Hematopoietic multipotent progenitor cell treated with erythropoietin and hydrocortisone succinate and interleukin-3 and kit ligand, for 4 days (in vitro differentiated cells): ENCODE measurements around the gene FOXA2.

Experiments used
- DNase-seq: peaks from one replicate; pipeline ENCODE4 v3.0.0-alpha.2; 2015

The FOXA2 gene

GRCh38 chr20:22583773-22584521, 425 bp downstream of the FOXA2 start:
- no peak for DNase-seq

DNA sequence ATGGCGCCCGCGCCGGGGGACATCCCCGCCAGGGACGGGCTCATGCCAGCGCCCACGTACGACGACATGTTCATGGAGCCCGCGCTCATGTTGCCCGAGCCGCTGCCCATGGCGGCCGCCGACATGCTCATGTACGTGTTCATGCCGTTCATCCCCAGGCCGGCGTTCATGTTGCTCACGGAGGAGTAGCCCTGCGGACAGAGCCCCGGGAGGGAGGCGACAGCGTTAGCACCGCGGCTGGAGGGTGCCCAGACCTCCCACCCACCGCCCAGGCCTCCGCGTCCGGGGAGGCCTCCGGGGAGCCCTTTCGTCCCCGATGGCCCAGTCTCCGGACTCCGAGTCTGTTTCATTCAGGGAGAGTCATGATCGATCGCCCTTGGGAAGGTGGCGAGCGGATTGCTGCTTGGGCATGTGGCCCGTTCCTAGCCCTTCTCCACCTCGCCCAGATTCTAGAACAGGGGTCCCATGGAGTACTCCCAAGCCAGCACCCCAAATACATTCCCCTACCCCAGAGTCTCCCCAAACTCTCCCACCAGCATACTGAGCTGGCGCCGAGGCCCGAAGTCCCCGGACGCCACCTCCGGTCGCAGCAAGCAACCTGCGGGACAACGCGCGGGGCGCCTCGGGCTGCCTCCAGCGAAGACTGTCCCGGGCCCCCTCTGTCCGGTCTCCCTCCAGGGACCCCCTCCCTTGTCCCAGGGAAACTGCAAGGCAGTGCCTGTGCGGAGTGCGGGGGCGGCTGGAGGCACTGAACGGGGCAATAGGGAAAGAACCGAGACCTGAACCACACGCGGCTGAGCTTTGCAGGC, 1.2 kb downstream of the FOXA2 start:
- no peak for DNase-seq

- no peak for DNase-seq
These were observed 1.9 kb downstream of the FOXA2 start for GRCh38 chr20:22582386-22582963.

- DNase-seq = no peak
These were observed 2.7 kb downstream of the FOXA2 start for GRCh38 chr20:22581437-22582385.

DNA sequence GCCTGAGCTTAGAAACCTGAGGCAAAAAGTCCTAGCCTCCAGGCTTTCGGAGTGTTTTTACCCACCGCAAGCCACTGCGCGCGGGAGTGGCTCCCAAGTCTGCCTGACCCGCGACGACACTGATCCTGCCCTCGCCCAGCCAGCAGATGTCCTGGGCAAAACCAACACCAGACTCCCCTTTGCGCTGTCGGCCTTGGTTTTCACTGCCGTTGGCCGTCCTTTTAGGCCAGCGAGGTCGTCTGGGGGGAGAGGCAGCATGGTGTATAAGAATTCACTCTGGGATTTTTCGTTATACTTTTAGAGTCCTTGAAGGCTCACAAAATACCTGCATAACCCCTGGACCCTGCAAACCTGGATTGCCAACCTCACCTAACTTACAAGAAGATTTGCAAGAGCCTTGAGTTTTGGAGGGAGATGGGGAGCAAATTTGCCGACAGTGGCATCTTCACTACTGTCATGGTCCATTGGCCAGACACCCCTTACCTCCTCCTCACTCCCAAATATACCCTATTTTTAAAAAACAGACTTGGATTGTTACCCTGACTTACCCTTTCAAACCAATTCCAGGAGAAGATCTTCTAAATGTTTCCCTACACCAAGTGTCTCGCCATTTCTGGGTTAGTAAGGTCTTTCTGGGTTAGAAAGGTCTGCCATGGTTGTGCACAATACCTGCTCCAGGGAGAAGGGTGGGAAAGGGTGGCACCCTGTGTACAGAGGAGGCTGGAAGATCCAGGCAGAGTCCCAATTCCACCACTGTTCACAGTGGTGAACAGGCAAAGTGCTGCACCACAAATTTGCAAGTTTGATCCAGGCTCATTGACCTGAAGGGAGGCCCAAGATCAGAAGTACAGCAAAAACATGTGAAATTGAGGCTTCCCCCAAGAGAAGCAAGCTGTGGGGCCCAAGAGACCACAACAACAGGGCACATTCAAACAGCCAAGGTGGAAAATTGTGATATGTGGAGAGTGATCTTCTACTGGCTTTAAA, 4.4 kb downstream of the FOXA2 start:
- no peak for DNase-seq

- DNase-seq = no peak
These were observed 5.3 kb downstream of the FOXA2 start for GRCh38 chr20:22579119-22579427.

GRCh38 chr20:22578221-22579118, 5.9 kb downstream of the FOXA2 start:
- DNase-seq = no peak

DNA sequence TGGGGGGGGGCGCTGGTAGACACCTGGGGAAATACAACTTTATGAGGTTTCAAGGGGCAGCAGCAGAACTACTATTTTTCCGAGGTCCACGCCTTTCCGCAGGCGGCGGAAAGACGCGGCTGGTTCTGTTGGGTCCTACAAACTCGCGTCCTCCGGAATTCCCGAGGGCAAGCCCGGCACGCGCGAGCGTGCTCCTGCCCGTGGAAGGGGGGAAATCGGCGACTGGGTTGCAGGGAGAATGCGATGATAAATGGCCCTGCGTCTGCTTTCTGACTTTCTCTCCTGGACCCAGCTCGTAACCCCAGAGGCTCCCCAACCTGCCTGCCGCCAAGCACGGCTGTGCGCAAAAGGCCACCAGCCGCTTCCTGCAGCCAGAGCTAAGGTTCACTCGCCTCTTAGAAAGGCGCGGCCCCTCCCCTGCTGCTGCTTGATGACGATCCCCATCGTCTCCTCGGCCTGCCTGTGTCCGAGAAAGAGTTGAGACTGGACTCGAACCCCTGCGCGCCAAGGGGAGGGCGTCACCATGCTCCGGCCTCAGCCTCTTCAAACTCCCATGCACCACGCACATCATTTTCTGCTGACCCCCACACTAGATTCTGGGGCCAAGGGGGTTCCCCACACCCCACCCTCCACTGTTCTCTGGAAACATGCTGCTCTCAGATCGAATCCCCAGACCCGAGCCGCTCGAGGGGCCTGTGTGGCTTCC, 6.7 kb downstream of the FOXA2 start:
- no peak for DNase-seq

- DNase-seq = no peak
These were observed 7.4 kb downstream of the FOXA2 start for GRCh38 chr20:22576733-22577514.

GRCh38 chr20:22576273-22576672, 8.1 kb downstream of the FOXA2 start:
- no peak for DNase-seq

DNA sequence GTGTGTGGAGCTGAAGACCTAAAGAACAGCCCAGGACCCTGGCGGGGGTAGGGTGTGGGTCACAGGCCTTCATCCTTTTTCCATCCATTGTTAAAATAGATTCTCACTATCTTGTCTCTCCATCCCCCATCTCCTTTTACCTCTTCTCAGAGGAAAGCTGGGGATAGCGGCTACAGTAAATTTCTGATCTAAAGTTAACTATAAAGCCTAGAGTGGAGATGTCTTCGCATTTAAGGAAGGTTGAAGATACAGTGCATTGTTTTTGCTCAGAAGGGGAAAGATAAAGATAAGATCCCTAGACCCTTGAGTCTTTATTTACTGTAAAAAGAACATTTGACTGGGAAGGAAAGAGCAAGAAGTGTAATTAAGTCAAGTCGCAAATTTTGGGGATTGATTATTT, 8.6 kb downstream of the FOXA2 start:
- DNase-seq = no peak

DNA sequence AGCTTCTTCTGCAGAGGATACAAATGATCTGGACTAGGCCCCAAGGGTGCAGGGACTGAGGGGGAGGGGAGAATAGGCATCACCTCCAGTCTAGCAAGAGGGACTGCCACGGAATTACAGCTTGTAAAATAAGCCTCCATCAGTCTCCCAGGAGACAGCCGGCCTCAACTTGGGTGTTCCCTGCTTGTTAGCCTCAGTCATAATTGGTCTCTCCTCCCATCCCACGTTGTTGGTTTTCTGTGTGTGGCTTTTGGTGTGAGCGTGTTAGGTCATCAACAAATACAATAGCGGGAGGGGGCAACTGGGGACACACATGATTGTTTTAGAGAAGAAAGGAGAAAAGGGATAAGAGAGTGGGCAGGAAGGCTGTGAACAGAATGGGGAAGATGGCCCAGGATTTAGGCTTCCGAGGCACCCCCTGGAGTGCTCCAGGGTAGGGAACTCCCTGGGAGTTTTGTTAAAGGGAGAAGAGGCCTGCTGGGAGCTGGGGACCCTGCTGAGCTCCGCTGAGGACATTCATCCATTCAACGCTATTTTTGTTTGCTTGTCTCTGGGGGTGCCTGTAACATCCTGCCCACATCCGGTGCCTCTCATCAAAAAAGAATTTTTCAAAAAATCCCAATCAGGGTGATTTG, 9.2 kb downstream of the FOXA2 start:
- DNase-seq = no peak

DNA sequence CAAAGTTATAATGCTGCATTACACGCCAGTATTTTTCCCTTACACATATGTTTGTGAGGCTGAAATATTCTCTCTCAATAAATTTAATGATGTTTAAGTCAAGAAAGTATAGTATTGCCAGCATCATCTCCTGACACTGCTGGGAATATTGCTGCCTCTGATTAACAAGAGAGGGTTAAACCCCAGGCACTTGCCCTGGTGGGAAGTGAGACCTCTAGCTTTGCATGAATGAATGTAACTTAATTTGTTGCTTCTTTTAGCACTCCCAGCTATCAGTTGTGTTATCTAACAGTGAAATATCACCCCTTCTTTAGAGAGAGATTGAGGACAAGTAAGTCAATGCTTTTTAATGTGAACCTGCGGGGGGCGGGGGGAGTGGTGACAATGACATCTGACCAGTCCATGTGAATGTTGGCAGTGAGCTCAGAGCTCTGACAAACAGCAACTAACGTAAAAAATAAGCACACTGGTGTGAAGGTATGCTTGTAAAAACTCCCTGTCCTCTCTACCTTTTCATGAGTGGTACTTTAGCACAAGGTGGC, 9.8 kb downstream of the FOXA2 start:
- DNase-seq = no peak

DNA sequence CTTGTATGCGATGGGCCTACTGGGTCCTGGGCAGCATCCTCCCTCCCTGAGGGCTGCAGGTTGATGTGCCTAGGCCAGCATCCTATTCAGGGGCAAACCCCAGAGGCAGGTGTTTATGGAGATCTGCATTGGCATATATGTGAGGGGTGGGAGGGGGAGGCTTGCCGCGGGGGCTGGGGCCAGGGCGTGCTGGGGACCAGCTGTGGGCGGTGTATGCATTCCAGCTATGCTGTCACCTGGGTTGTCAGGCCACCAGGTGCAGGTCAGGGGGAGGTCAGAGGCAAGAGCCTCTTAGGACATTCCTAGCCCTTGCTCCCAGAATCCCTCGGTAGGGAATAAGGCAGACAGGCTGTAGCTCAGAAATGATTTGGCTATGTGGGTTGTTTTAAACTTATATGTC, 11.9 kb downstream of the FOXA2 start:
- DNase-seq = no peak

- DNase-seq = no peak
These were observed 12.3 kb downstream of the FOXA2 start for GRCh38 chr20:22572023-22572422.

- no peak for DNase-seq
These were observed 15.0 kb downstream of the FOXA2 start for GRCh38 chr20:22569353-22569752.

DNA sequence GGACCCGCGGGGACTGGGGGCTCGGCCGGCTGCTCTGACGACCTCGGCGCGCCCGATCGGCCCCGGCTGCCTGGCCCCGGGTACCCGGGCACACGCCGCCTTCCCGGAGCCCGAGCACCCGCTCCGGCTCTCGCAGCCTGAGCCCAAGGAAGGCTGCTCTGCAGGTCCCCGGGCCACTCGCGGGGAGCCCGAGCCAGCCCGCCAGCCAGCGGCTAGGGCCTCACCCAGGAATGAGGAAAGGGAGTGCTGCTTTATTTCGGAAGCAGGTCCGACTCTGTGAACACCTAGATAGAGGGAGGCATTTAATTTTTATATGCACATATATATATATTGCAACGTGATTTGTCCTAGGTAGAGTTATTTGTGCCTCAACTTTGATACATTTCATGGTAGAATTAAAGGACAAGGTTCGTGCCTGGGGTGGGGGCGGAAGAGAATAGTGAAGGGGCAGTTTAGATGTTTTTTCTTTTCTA, 15.5 kb downstream of the FOXA2 start:
- no peak for DNase-seq
